ENCODE results near the gene ZBTB7B.
"Not testable (repeated sequence)": the region's sequence is repeated elsewhere in the genome, so short reads cannot be mapped to it uniquely, and the experiment has no call there.

Gene ZBTB7B

DNA sequence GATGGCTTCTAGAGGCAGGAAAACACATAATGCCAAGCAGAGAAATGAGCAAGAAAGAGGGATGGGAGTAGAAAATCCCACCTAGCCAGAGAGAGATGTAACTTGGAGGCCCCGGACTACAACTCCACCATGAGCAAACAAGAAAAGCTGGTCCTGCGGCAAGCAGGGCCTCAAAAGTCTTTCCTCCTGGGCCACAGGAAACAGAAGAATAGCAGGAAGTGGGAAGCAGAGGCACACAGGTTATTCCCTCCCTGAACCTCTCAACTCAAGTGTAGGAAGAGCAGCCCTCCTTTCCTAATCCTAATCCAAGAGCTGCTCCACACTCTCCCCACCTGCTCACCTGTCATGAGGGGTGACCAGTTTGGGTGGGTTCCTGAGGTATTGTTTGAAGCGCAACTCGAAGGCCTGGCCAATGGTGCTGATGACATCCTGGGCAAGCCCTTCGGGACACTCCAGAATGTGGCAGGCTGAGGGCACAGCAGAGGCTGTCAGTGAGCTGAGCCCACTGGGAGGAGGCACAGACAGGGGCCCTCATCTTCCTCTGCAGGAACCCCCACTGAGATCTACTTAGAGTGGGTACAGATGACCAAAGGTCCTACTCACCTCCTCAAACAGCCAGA is 35.2 kb upstream of the ZBTB7B start:
- DNase-seq (ENCODE audit: extremely low read depth in 1 of 2, low read depth in 1 of 2): no peak

GRCh38 chr1:154968731-154969130 is 33.9 kb upstream of the ZBTB7B start:
- no peak for DNase-seq (ENCODE audit: extremely low read depth in 1 of 2, low read depth in 1 of 2)

DNA sequence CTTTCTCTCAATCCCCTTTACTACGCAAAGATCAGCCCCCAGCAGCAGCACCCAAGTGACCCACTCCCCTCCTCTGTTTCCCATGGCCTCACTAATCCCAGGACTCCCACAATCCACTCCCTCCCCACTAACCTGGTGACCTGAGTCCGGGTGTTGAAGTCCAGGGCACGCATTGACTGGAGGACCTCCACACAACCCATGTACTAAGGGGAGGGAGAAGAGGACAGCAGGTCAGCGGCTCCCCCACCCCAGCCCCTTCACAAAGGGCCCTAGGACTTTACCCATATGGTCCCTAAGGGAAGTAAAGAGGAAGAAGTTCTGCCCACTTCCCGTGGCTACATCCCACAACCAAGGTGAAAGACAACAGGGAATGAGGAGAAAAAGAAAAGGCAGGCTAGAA is 33.4 kb upstream of the ZBTB7B start:
- DNase-seq (ENCODE audit: extremely low read depth in 1 of 2, low read depth in 1 of 2): no peak

DNA sequence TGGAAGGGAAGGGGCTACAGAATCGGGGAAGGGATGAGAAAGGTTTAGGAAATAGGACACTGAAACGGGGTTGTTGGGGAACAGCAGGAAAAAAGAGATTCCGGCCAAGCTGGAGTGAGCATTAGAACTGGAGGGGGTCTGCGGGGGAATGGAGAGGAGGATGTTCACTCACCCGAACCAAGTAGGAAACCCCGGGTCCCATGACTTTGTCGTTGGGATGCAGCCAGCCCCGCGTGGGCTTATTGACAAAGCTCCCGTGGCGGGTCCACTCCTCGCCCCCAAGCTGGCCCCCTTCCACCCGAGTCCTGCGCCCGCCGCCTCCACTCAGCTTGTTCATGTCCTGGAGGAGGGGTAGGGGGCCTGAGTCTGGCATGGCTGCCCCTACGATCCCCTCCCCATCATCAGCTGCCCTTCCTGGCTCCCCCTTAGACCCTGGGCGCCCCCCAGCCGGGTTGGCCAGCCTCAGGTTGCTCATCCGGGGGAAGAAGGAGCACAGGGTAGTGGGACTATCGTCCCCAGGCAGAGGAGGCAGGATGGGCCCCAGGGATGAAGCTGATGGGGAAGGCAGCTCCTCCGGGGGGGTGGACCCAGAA is 32.6 kb upstream of the ZBTB7B start:
- DNase-seq (ENCODE audit: extremely low read depth in 1 of 2, low read depth in 1 of 2): no peak

GRCh38 chr1:154970631-154971340 is 31.8 kb upstream of the ZBTB7B start, which contains the start of gene SHC1:
Gene SHC1, minus strand, starts transcription at chr1:154970747. Its CDS starts 221 bp downstream, at chr1:154970526.
- peak in 1 of 2 donors; percentile 41 for DNase-seq (ENCODE audit: extremely low read depth in 1 of 2, low read depth in 1 of 2)

- DNase-seq (ENCODE audit: extremely low read depth in 1 of 2, low read depth in 1 of 2): no peak
Observed at GRCh38 chr1:154971341-154971998, 31.1 kb upstream of the ZBTB7B start.

- DNase-seq (ENCODE audit: extremely low read depth in 1 of 2, low read depth in 1 of 2): no peak
Observed at GRCh38 chr1:154972213-154972516, 30.4 kb upstream of the ZBTB7B start.

DNA sequence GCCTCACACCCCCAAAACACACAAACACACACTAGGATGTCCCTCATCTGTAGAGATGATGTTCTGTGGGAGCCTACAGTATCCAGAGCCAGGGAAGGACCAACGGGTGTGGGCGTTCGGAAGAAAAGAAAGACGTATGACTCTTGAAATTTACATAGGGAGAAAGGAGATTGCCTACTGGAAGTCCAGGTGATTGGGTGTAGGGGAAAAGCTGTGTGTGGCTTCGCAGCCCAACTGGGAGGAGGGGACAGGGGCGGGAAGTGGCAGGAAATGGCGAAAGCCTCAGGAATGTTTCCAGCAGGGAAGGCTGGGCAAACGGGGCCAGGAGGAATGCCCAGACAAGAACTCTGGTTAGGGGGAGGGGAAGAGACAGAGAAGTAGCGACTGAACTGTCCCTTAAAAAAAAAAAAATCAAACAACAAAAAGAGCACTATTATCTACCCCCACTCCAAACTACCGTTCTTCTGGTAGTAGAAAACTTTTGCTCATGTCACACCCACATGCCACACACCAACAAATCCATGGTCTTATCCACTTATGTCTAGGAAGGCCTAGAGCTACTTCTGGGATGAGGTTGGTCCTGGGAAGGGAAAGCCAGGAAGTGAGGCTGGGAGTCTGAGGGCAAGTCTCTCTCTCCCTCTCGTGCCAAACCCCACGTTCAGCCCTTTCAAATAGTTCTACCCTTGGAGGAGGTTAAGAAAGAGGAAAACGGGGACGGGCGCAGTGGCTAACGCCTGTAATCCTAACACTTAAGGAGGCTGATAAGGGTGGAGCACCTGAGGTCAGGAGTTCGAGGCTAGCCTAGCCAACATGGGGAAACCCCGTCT is 29.9 kb upstream of the ZBTB7B start:
- DNase-seq (ENCODE audit: extremely low read depth in 1 of 2, low read depth in 1 of 2): no peak

DNA sequence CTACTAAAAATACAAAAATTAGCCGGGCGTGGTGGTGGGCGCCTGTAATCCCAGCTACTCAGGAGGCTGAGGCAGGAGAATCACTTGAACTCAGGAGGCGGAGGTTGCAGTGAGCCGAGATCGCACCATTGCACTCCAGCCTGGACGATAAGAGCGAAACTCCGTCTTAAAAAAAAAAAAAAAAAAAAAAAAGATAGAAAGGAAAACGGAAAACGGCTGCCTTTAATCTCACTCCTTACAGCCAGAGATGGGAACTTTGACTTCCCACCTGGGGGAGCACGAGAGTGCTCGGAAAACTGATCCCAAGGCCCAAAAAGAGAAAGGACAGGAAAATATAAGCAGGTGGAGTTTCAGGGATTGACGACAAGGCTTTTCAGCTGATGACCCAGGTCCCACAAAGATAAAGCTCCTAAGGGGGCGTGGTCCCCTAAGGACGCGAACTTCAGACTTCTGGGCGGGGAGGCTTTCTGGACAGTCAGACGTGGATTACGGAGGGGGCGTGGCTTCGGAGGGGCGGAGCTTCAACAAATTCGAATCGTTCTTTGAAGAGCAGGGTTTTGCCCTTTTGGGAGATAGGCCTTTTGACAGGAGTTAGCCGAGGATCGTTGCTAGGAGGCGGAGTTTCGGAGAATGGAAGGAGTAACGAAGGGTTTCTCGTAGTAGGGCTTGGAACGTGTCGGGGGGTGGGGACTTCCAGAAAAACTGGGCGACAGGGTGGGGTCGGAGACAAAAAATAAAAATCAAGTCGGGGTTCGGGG is 29.1 kb upstream of the ZBTB7B start:
- peak; percentile 84 to 94 for DNase-seq (ENCODE audit: extremely low read depth in 1 of 2, low read depth in 1 of 2)

GRCh38 chr1:154974102-154974807 is 28.3 kb upstream of the ZBTB7B start, which contains the start of gene CKS1B:
Gene CKS1B, plus strand, starts transcription at chr1:154974681. Its CDS starts 65 bp downstream, at chr1:154974746.
- DNase-seq (ENCODE audit: extremely low read depth in 1 of 2, low read depth in 1 of 2): peak; percentile 88 to 93

GRCh38 chr1:154974808-154975408 is 27.7 kb upstream of the ZBTB7B start:
- peak; percentile 86 to 93 for DNase-seq (ENCODE audit: extremely low read depth in 1 of 2, low read depth in 1 of 2)

DNA sequence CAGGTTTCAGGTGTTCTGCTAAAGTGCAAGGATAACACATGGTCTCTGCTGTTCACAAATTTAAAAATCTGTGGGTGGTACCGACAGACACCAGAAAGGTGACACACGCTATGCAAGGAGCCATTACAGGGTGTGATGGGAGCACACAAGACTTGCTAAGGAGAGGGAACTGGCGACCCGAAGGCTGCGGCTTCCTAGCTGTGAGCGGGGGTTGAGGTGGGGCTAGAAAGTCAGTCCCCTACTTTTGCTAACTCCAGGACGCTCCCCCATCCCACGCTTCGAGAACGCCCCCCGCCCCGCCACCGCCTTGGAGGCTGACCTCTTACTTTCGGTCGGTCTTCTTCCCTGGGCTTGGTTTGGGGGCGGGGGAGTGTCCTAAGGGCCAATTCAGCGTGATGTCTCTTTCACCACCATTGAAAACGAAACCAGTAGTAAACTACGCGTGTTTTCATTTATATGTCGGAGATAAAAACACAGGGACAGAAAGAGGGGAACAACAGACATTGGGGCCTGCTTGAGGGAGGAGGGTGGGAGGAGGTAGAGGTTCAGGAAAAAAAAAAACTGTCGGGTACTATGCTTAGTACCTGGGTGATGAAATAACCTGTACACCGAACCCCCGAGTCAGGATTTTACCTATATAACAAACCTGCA is 27.1 kb upstream of the ZBTB7B start:
- peak; percentile 48 to 69 for DNase-seq (ENCODE audit: extremely low read depth in 1 of 2, low read depth in 1 of 2)

- DNase-seq (ENCODE audit: extremely low read depth in 1 of 2, low read depth in 1 of 2): not testable (repeated sequence)
Observed at GRCh38 chr1:154977762-154978161, 24.8 kb upstream of the ZBTB7B start.

DNA sequence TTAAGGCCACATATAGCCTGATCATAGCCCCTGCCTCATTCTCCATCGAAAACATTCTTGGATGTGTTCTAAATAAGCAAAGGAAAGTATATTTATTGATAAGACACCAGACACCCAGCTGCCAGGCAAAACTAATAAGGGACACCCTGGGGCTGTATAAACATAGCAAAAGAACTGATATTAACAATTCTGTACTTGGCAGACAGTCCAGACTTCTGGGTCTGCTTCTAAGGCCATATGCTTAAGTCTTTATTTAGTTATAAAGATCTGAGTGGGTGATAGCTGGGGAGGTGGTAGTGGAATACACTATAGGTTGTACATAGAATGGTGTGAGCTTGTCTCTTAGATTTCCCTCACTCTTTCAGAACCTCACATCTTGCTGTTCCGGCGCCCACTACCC is 24.2 kb upstream of the ZBTB7B start:
- no peak for DNase-seq (ENCODE audit: extremely low read depth in 1 of 2, low read depth in 1 of 2)

GRCh38 chr1:154982341-154982740 is 20.3 kb upstream of the ZBTB7B start:
- no peak for DNase-seq (ENCODE audit: extremely low read depth in 1 of 2, low read depth in 1 of 2)

DNA sequence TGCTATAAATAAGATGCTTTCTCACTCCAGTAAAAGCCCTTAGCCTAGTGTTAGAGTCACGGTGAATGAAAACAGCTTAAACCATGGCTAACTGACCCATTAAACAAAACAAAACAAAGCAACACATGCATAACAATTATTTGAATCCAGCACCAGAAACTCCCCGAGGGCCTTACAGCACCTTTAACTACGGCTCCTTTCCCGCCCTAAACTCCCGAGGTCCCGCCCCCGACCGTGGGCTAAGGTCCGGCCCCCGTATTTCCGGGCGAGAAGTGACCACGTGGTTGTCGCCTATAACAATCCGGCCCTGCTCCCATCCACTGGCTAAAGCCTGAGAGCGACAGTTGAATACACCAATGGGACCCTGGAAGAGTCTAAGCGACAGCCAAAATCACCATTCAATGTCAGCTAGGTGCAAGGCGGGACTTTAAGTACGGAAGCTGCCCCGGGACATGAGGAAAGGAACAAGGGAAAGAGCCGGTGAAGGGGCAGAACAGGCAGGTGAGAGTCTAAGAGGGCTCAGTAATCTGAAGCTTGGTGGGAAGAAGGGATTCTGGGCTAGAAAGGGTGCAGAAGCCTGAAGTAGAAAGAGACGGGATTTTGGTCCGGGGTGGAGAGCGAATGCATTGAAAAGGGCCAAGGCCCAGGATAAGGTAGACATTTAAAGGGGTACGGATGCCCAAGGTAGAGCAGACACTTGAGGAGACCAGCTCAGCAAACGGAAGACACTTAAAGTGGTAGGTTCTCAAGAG is 19.5 kb upstream of the ZBTB7B start, which contains the start of gene FLAD1:
Gene FLAD1, plus strand, starts transcription at position 448 of the 752 bp plus-strand sequence. CDS start 351 bp downstream, outside the sequence.
- DNase-seq (ENCODE audit: extremely low read depth in 1 of 2, low read depth in 1 of 2): peak; percentile 91 to 96

GRCh38 chr1:154983776-154984466 is 18.7 kb upstream of the ZBTB7B start:
- no peak for DNase-seq (ENCODE audit: extremely low read depth in 1 of 2, low read depth in 1 of 2)
